NCI-H2196 (cell line): ENCODE data around the gene PSMB5.

ENCODE experiments used
- DNase-seq: peaks from one replicate; lab custom pipeline; 2025; ENCODE audit not compliant: unreplicated experiment; lab: John Stamatoyannopoulos, UW

Gene PSMB5

DNA sequence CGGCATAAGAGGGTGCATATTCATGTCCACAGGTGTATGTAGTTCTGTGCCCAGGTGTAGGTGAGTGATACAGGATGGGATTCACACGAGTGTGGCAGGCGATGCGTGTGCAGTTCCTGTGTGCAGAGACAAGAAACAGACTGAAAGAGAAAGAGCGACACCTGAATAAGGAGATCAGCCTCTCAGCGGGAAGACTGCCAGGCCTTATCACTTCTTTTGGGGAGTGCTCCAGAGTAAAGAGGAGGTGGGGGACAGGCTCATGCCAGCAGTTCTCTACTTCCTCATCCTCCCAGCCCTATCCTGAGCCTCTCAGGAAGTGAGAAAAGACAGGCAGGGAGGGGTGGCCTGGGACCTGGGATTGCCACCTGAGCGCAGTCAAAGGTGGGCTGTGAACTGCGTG, 10.1 kb upstream of the PSMB5 start:
- no peak for DNase-seq

DNA sequence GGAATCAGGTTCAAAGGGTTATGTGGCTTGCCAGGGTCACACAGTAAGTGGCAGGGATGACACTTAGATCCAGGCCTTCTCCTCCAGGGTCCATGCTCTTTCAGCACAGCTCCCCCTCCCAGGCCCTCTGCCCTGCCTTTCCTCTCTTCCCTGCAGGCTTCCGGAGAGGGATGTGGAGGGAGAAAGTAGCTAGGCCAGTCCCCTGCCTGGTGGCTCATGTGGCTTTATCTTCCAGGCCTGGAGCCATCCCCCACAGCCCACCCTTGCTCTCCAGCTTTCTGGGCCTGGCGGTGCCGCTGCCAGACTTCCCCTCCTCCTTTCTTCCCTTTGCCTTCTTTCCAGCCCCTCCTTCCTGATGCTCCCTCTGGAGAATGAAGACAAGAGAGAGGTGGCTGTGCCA, 9.1 kb upstream of the PSMB5 start:
- no peak for DNase-seq

DNA sequence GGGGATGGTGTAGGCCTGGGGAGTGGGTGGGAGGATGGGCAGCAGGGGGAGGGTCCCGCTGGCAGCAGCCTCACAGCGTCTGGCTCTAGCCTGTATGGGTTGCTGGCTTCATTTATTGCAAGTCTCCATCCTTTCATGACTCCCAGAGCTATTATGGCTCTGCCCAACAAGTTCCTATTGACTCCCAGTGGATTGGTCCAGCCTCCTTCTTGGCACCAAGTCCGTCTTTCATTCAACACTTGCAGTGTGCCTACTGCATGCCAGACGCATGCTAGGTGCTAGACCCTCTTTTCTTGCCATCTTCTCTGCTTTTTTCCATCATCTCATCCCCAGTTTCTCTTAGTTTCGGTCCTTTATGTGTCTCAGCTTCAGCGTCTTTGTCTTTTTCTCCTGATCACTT, 8.4 kb upstream of the PSMB5 start:
- no peak for DNase-seq

DNA sequence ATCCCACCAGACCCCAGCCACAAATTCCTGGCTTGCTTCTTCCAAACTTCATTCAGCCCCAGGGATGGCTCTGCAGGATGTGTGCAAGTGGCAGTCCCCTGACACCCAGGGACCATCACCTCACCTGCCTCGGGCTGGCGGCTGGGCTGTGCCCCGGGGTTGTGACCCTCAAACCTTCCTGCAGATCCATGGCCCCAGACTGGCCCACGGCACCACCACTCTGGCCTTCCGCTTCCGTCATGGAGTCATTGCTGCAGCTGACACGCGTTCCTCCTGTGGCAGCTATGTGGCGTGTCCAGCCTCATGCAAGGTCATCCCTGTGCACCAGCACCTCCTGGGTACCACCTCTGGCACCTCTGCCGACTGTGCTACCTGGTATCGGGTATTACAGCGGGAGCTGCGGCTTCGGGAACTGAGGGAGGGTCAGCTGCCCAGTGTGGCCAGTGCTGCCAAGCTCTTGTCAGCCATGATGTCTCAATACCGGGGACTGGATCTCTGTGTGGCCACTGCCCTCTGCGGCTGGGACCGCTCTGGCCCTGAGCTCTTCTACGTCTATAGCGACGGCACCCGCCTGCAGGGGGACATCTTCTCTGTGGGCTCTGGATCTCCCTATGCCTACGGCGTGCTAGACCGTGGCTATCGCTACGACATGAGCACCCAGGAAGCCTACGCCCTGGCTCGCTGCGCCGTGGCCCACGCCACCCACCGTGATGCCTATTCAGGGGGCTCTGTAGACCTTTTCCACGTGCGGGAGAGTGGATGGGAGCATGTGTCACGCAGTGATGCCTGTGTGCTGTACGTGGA, 7.7 kb upstream of the PSMB5 start, which contains the start of gene PSMB11:
PSMB11 (plus strand) TSS at position 51 of the 804 bp plus-strand sequence; CDS start at position 65, 14 bp downstream.
- no peak for DNase-seq

DNA sequence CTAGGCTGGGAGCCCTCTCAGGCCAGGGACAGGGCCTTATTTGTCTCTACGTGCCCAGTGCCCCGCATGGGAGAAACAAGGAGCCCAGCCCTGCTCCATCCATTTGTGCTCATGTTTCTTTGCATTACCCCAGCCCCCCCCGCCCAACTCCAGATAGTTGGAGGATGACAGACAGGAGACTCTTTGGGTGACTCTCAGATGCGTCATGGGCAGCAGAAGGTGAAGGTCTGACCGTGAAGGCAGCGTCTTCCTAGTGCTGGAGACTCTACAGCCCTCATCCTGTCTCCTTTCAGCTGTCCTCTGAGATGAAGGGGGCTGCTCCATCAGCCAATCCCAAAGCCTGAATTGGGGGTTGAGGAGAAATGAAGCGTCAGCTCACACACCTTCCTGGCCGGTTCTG, 7.0 kb upstream of the PSMB5 start:
- DNase-seq: no peak

DNA sequence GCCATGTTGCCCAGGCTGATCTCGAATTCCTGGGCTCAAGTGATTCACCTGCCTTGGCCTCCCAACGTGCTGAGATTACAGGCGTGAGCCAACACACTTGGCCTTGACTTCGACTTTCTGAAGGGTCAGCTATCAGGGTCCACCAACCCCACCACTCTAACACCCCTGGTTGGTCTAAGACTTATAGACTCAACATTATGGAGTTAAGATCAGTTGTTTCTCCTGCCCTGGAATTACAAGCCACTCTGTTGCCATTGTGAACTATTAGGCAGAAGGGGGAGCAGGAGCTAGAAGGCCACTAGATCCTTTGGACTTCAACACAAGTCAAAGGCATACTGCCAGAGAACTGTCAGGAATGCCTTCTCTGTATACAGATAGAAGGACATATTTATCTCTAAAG, 5.4 kb upstream of the PSMB5 start:
- DNase-seq: no peak

DNA sequence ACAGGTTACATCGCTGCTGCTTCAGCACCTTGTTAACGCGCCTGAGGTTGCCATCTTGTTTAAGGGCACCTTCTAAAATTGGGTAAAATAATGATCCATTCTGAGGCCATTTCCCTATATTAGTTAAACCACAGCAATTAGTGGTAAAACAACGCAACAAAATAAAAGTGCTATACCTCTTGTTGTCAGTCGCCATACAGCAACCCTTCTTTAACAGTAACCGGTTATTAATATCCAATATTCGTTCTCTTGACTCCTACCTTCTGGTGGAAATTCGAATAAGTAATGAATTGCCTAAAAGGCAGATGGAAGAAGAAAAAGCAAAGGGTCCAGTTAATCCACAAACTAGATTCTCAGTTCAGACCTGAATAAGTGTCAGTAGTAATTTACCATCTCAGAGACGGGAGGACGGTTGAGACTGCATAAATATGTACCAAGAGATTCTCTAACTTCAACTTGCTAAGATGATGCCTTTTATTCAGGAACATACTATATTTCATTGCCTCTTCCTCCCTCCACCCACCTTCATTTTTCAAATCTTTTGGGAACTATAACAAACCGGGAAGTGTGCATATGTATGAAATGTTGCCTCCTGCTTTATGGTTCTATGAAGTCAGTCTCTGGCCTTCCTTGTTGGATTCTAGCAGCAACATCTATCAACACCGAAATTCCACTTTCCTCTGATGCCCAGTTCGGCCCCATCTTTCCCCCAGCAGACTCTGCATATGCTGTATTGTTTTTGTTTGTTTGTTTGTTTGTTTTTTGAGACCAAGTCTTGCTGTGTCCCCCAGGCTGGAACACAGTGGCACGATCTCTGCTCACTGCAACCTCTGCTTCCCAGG, 824 bp upstream of the PSMB5 start:
- no peak for DNase-seq

DNA sequence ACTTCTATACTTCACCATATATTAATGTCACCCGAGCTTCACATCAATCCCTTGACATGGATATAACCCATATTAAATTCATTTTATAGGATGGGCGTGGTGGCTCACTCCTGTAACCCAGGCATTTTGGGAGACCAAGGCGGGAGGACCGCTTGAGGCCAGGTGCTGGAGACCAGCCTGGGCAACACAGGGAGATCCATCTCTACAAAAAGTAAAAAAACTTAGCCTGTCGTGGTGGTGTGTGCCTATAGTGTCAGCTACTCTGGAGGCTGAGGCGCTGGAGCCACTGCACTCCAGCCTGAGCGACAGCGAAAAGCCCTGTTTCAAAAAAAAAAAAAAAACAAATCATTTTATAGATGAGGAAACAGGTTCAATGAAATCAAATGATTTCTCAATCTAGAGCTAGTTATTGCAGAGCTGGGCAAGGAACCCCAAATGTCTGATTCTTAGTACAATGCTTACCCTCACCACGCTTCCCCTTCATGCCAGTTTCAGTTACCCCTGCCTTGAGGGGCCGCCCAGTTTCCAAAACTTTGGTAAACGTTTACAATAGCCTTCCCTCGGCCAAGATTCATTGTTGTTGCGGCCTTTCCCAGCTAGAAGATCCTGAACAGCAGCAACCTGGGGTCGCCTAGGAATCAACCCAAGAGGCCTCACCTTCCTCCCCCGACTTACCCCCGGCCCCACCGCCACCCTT, 751 bp downstream of the PSMB5 start:
- DNase-seq: no peak

DNA sequence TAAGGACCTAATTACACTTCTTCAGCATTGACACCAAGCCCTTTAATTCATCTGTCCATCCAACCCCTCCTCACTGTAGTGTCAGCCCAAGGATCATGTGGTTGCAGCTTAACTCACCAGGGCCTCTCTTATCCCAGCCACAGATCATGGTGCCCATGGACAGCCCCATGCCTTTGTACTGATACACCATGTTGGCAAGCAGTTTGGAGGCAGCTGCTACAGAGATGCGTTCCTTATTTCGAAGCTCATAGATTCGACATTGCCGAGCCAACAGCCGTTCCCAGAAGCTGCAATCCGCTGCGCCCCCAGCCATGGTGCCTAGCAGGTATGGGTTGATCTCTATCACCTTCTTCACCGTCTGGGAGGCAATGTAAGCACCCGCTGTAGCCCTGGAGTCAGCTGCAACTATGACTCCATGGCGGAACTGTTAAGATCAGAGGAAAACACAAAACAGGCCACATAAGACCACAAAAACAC, 1.4 kb downstream of the PSMB5 start:
- no peak for DNase-seq

DNA sequence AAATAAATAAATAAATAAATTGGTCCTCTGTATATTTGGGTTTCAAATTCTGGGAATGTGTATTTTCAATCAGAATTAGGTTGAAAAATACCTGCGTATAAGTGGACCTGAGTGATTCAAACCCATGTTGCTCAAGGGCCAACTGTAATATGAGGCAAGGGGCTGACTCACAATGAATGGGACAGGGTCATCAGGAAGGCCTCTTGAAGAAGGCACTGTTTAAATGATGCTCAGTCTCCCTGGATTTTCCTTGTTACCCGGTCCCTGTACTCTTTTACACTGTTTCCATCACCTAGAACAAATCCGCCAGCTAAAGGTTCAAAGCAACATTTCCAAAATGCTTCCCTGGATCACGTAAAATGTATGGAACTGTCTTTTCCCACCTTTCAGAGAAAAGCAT, 3.8 kb downstream of the PSMB5 start:
- DNase-seq: no peak

DNA sequence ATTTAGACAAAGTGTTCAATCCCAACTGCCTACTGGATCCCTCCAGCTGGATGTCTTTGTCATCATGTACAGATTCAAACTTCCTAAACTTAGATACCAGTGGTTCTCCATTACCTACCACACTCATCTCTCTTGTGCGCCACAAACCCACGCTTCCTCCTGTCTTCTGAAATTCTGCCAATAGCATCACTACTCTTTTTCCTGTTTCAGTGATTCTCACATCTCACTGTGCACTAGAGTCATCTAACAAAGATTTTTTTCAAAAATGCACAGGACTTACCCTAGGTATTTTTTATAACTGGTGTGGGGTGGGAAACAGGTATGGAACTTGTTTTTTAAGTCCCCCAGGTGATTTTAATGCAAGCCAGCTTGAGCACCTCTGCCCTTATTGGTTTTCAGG, 5.9 kb downstream of the PSMB5 start:
- no peak for DNase-seq

DNA sequence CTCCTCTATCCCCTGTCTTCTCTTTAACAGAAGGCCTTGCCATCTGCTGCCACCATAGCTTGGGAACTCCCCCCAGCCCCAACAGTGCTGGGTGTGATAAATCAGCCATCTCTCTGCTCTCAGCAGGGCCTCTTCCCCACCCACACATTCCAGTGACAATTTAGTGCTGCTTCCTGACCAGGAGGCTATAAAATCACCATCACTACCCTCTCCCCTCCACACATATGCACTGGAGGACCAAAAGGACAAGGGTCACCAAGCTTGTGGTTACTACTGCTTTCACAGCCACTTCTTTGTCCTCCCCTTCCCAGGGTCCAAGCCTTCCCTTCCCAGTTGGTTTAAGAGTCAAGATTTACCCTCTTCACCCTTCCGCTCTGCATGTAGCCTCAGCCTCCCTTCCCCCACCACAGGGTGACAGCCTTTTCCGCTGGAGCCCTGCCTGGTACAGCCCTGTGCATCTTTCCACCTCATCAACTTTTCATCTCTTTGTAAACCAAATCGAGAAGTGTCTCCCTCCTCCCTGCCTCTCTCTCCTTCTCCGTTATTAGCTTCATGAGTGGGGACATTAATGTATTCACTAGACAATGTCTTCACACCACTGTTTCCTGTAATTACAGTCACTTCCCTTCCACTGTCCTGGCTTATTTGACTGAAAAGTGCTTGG, 9.4 kb downstream of the PSMB5 start:
- no peak for DNase-seq

DNA sequence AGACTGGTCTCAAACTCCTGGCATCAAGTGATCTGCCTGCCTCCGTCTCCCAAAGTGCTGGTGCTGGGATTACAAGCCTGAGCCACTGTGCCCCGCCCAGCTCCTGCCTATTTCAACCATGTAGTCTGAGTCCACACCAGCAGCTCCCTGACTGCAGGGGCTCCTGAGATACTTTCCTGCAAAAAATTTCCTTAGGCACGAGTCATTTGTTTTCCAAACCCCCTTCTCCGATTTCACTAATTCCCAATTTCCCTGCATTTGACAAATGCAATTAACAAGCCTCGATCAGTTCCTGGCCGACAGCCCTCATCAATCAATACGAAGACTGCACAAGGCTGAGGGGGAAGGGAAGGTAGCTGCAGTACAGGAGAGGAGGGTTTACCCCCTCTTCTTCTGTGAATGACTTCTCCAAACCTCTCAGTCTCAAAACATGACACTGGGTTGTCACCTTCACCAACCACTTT, 10.1 kb downstream of the PSMB5 start:
- no peak for DNase-seq

DNA sequence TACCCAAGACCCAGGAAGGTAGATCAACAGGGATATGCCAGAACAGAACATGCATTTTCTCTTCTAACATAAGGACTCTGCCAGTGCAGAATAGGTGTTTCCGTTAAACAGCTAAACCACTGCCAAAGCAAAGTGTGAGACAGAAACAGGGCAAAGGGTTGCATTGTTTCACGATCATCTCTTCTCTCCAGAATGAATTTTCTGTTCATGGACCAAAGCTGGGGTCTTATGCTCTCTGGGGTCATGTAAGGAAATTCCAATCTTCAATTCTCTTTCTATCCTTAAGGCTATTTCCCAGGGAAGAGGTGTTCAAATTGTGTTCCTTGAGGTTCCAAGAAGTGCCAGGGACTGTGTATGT, 10.9 kb downstream of the PSMB5 start:
- DNase-seq: no peak

DNA sequence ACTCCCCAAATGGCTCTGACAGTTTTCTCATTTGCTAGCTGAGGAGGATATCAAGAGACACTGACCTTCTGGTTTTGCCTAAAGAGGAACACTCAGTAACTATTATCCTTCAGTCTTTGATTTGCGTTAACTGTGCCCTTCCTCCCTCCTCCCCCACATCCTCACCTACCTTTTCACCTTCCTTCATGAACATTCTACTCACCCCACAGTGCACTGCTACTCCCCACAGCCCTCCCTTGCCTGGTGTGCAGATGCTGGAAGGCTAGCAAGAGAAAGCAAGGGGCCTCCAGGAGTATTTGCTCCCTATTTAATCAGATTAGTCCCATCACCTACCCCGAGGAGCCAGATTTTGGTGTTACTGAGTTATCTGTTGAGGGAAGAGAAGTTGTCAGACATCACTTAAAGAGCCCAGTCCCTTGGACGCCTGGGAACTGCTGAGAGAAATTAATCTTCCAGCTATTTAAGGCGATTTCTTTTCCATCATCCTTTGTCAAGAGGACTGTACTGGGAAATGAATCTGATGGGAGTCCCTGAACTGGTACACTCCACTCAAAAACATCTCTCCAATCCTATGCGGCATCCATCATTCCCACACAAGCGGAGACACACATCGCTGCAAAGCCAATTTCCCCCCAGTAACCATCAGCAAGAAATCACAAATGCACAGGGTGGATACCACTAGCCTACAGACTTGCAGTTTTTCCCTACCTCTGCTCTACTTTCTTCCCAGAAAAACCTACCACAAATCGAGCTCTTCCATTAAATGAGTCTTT, 11.5 kb downstream of the PSMB5 start:
- DNase-seq: no peak

DNA sequence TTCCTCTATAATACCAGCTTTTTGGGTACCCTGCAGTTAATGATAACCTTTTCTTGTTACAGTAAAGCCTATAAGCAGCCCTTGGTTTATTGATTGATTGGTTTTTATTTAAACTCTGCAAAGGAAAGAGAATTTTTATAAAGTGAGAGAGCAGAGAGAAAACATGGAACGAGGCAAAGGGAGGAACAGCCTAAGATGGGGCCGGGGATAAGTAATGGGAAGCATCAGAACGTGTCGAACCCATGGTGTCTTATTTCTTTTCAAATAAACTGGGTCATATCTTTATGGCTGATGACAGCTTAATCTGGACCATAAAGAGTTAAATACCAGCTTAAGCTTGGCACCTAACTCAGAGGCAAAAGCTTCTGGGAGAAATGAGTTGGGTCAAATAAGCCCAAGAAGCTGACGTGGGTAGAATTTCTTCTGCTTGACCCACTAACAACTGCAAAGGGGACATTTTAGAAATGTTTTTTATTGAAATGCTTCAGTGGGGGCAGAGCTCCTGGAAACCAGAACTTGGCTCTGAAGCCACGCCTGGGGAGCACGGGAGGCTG, 12.7 kb downstream of the PSMB5 start:
- no peak for DNase-seq

DNA sequence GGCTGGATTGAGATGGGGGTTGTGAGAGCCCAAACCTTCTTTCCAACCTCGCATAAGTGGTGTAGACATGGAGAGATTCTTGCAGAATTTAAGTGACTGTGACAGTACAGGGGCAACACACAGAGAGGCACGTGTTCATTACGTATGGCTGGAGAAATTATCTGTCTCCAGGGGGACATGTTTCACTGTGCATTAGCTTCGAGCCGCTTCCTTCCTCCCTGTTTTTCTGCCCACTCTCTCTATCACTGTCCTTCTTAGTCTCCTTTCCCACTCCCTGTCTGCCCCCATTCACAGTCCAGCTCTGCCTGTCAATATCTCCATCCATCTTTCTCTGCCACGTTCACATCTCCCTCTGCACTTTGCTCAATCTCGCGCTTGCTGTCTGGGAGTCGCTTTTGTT, 13.3 kb downstream of the PSMB5 start:
- no peak for DNase-seq

DNA sequence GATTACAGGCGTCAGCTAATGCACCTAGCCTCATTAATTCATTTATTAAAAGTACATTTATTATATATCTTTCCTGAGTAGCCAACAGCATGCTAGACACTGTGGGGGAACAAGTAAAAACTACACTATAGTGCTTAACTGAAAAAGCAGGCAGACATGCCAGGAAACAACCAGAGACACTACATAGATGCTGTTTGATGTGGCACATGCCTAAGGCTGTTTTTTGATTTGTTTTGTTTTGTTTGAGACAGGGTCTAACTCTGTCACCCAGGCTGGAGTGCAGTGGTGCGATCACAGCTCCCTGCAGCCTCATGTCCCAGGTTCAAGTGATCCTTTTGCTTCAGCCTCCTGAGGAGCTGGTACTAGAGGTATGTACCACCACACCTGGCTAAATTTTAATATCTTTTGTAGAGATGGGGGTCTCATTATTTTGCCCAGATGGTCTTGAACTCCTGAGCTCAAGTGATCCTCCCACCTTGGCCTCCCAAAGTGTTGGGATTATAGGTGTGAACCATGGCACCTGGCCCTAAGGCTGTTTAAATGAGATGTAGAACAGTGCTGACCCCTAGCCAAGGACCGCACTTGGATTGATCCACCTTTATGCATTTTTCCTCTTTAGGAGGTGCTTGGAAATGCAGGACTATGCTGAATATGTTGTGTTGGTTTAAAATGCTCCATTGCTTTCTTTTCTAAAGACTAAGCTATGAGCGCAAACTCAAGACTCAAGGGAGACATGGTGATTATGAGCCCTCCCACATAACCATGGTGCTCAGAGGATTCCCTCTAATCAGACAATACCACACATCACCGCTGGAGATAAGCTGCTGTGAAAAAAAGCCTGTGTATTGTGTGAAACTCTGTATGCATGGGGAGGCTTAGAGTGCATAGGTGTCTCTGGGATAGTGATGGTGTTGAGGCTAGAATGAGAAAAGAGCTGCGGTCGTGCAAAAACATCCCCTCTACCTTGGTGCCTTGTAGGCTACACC, 14.3 kb downstream of the PSMB5 start:
- no peak for DNase-seq

DNA sequence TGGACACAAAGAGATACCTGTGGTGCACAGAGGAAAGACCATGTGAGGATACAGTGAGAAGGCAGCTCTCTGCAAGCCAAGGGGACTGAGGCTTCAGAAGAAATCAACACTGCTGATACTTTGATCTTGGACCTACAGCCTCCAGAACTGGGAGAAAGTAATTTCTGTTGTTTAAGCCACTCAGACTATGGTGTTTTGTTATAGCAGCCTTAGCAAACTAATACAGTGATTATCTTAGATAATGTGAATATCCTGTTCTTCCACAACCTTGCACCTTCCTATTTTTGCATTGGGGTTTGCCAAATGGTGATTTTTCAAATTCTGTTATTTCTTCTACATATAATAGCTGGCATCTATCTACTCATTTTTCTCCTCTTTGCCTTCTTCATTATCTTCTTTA, 16.6 kb downstream of the PSMB5 start:
- DNase-seq: no peak
